Measurements from ENCODE around the gene BCL11B.

BCL11B gene

DNA sequence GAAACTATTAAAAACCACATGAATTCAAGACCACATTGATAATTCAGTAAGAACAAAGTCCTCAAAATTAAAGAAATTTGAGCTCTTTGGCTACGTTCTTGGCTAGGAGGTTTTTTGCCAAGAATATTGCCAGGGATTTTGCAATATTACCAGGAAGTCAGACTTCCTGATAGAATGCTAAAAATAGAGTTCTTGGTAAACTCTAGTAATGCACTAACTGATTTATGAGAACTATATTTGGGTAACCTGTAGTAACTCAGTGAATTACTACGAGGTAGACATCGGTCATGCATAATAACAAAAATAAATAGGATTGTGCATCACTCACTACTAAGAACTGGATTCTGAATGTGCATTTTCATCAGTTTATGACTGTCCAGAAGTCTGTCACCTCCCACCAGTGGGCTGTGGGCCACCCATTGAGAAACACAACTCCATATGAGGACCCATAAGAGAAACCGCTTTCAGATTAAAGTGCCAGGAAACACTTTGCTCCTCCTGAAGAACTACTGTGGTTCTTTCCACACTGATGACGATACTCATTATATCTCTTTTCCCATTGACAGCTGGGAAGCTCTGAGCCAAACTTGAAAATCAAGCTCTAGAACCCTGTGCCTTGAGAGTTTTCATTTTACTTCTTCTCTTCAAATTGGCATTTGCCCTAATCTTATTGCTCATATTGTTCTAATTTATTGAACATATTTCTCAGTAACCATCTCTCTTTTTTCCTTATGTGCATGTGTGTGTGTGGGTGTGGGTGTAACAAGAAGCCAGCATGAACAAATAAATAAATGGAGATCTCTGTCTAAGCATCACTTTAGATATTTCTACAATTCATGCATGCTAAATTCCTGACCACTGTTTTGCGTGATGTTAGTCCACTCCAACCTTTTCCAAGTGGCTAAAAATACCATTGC lies 116.6 kb downstream of the BCL11B start:
- no peak for DNase-seq

DNA sequence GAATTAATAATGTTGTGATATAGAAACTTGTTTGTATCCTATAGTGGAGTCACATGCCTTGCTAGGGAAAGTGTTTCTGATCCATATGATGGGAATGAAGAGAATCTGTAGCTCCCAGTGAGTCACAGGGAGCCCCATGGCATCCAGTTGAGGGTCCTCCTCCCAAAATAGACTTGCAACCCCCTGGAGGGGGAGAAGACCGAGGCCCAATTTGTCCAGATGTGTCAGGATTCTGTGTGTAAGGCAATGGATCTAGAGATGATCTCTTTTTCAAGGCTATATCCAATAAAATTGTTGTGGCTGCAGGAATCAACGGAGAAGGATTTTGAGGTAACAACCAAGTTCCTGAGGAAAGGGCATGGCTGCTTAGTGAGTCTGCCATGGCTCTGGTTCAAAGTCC lies 121.8 kb downstream of the BCL11B start:
- no peak for DNase-seq

DNA sequence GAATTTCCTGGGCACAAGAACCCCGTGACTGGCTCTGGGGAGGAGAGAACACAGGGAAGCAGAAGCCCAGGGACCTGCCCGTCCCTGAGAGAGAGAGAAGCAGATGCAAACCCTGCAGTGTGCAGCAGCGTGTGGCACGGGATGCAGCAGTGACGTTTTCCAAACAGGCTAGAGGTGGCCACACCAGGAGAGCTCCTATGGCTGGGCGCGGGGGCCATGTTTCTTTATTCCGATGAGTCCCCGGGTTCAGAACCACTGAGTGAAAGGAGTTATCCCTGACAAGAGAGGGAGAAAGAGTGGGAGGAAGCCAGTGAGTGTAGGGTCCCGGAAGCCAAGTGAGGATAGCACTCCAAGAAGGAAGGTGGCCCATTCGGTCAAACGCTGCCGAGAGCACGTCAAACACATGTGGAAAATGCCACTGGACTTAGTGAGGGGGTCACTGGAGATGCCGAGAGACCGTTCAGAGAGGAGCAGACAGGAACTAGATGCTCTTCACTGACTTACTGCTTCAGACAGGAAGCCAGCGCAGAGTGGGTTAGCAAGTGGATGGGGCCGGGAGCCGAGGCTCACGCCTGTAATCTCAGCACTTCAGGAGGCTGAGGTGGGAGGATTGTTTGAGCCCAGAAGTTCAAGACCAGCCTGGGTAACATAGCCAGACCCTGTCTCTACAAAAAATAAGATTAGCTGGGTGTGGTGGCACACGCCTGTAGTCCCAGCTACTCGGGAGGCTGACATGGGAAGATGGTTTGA lies 123.0 kb downstream of the BCL11B start:
- DNase-seq: no peak

DNA sequence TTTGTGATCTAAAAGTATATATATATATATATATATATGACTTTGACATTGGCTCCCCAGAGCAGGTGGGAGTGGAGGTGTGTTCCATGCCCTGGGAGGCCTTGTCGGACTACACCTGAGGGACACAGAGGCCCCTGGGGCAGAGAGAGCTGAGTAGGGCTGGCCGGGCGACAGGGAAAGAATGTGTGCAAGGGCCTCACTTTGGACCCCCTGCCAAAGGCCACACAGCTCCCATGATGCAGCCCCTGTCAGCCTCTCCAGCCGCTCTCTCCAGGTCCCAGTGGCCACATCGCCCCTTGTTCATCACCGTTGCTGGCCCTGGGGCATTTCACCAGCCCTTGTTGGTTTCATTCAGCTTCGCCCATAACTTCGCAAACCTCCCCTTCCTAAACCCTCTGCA lies 123.9 kb downstream of the BCL11B start:
- no peak for DNase-seq

DNA sequence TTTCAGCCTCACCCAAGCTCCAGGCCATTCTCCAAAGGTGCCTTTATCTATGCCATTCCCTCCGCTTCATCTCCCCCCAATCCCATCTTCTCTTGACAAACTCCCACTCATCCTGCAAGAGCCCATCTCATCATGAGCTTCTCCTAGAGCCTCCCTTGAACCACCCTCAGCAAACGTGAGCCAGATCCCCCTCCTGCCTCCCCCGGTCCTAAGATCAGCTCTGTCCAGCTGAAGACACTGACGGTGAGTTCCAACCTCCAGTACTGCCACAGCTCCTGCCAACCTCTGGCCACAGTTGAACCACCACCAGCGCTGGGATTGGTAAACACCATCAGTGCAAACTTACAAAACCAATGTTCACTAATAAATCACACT lies 124.6 kb downstream of the BCL11B start:
- DNase-seq: no peak

DNA sequence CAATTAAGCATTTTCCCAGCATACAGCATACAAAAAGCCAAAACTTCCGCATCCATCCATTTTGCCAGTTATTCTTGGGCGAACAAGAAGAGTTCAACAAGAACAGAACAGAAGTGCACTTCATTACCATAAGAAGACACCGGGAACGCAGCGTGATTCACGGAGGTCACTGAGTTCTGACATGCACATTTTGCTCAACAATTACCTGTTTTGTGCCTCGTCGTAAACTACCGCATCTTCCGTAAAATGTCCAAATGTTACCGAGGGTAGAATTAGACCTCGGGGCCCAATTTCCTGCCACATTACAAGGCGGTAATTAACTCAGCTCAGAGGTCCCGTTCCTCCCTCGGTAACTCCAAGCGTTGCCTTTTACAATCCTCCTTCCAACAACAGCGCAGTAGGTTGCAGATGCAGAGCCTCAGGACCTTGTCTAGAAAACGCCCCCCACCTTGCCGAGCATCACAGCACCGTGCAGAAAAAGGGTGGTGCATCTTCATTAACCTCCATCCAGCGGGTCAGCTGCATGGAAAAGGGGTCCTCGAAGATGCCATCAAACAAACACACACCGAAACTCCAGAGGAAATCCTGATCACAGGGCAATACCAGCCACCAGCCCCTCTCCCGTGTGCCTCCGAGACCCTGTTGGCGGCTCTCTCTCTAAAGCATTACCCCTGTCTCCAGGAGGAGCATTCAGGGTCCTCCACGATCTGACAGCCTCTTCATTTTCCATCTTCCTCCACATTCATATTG lies 125.2 kb downstream of the BCL11B start:
- no peak for DNase-seq

DNA sequence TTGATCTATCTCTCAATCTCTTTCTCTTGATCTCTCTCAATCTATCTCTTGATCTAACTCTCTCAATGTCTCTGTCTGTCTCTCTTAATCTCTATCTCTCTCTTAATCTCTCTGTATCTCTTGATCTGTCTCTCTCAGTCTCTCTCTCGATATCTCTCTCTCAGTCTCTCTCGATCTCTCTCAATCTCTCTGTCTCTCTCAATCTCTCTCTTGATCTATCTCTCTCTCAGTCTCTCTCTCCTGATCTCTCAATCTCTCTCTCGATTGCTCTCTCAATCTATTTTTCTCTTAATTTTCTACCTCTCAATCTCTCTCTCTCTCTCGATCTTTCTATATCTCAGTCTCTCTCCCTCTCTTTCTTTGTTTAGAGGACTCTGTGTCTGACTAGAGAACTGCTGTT lies 126.7 kb downstream of the BCL11B start:
- no peak for DNase-seq

DNA sequence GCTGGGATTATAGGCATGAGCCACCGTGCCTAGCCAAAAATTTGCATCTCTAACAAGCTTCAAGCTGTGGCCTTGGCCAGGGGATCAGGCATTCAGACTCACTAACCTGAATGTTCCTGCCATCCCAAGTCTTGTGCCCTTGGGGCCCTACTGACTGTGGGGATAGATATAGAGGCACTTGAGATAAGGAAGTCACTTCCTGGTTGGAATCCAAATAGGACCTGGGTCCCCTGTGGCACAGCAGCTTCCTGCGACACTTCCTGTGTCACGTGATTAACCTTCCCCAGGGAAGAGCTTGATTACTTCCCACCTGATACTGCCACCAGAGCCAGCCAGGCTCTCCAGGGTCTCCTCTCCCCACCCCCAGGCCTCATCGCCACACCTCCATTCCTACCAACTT lies 128.2 kb downstream of the BCL11B start:
- no peak for DNase-seq

DNA sequence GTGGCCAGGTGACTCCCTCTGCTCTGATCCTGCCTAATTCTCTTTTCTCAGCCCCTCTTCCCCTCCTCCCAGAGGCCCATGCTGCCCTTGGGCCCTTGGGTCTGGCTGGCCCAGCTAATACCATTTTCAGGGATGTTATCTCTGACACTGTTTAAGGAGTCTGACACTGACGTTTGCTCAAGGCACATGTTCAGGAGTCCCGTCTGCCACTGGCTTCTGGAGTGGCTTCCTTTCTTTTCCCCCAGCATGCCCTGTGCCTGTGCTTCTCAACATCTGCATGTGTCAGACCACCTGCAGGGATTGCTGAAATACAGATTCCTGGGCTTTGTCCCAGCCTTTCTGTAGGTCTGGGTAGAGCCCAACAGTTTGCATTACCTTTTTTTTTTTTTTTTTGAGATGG lies 128.9 kb downstream of the BCL11B start:
- DNase-seq: no peak

DNA sequence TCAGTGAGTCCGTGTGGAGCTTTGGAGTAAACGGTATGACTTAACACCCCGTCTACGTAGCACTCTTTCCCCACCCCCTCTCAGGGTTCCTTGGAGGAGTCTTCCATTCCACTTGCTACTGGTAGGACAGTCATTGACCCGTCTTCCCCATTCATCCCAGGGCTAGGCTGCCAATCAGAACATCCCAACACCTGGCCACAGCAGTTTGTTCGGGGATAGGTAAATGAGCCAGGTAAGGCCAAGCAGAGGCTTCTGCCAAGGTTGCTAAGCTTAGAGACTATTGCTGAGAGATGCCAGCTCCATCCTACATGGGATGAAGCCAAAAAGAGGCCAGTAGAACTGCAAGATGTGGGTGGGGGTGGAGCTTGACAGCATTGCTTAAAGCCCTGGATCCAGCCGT lies 130.8 kb downstream of the BCL11B start:
- no peak for DNase-seq

DNA sequence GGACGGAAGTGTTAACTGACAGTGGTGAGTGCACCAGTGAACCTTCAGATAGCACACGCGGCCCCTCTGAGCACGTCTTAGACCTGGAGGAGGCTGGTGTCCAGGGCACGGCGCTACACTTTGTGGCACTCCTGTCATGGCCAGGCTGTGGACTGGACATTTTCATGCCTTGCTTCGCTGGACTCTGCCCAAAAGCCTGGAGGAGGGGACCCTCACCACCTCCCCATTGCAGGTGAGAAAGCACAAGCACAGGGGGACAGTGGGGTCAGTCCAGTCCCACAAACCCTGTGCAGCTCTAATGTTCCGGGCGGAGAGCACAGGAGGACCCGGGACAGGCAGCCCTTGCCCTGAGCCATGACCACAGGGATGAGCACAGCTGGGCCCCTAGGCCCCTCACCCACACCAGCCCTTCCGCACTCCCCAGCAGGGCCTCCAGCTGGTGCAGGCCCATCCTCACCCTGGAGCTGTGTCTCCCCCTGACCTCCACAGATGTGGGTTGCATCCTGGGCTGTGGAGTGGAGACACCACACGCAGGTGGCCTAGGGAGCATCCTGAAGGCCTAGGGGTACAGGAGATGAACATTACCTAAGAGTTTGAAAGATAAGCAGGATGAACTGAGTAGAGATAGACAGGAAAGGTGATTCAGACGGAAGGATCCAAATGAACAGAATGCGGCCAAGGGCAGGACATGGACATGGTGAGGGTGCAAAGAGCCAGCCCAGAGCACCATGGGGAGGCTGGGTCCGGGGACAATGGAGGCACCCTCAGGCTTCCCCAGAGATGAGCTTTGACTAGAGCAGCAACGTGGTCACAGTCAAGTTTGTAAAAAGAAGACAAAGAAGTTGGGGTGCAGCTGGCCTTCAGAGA lies 132.8 kb downstream of the BCL11B start:
- DNase-seq: no peak

DNA sequence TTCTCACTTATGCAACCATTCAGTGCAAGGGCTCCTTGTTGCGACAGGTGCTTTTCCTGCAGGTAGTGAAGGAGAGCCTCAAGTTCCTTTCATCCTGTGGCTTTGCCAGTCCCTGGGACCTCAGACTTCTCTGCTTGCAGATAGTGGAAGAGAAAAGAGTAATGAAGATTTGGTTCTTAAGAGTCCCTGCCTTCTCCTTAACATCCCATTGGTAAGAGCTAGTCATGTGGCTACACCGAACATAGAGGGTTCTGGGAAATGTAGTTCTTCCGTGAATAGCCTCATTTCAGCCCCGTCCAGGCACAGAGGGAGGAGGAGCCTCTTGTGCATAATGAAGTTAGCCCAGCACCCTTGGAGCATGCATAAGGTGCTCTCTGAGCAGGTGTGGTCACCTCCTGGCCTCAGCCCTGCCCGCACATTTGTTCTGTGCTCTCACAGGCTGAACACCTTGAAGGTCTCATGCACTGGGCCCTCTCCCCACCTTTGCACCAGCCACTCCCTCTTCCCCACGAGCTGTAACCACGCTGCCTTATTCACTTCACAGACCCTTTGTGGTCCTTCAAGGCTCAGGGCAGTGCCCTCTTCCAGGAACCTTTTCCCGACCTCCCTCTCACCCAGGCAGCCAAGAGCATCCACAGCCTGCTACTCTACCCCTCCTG lies 134.0 kb downstream of the BCL11B start:
- DNase-seq: peak; percentile 19

DNA sequence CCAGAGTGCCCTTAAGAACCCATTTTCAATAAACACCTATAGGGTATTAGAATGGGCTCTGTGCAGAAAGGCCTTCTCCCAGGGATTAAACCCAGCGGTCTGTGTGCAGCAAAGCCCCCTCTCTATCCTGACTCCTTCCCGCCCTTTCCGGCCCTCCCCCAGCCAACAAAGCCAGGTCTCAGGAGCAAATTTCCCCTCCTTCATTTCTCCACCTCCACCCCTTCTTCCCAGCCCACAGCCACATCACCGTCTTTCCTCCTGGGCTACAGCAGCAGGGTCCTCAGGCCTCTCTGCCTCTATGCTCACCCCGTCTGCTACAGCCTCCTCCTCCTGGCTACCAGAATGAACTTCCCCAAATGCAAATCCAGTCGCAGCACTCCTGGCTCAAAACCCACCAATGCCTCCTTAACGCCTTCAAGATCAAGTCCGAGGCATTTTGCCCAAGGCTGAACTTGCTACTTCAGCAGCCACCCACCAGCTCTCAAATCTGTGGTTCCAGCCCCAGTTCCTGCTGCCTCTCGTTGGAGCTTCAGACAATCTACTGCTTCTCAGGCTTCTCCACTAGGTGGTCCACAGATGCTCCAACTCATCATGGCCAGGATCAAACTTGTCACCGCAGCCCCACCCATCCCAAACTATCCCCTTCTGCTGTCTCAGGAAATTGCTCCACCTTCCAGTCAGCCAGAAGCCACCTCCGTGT lies 134.8 kb downstream of the BCL11B start:
- no peak for DNase-seq

DNA sequence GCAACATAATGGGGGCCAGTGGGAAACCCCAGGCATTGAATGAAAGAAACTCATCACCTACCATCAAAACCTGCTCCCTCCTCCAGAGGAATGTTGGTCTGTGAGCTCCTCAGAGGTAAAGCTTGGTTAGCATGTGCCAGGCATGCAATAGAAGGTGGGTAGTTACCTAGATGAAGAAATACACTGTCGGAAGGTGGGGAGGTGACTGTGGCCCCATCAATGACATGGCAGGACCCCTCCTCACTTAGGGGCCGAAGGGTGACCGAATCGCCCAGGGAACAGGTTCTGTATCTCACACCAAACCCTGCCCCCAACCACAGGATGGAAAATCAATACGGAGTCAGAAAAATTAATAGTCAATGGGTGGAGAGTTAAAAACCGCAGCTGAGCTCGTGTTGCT lies 135.6 kb downstream of the BCL11B start:
- DNase-seq: no peak

DNA sequence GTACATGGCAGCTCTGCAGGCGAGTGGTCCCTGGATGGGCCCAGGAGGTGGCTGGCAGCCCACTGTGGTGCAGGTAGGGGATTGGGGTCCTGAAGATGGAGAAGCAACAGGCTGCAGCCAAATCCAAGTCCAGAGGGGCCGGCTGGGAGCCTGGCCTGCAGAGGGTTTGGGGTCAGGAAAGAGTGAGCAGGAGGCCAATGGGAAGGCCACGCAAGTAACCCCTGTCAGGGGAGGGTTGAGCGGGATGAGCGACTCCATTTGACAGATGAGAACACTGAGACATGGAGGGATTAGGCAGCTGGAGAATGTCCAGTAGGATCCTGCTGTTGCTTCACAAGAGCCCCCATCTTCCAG lies 136.0 kb downstream of the BCL11B start:
- no peak for DNase-seq

DNA sequence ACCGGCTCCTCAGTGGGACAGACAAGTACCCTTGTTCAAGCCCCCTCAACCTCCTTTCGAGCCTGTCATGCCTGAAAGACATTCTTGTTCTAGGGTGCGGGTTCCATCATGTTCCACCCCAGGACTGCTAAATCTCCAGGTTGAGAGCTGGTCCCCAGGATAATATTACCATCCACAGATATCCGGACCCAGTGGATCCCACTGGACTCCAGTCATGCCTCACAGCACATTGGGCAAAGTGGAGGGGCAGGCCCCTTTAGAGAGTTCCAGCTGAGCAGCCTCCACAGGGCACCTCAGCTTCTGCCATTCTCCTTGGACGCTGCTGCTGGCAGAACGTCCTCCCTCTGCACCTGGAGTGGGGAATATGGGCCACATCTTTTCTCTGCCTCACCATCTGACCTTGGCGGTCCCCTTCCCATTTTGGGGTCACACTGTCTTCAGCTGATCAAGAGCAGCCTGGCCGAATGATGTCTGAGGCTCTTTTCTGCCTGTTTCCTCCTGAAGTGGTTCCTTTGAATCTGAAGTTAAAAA lies 137.4 kb downstream of the BCL11B start:
- no peak for DNase-seq

DNA sequence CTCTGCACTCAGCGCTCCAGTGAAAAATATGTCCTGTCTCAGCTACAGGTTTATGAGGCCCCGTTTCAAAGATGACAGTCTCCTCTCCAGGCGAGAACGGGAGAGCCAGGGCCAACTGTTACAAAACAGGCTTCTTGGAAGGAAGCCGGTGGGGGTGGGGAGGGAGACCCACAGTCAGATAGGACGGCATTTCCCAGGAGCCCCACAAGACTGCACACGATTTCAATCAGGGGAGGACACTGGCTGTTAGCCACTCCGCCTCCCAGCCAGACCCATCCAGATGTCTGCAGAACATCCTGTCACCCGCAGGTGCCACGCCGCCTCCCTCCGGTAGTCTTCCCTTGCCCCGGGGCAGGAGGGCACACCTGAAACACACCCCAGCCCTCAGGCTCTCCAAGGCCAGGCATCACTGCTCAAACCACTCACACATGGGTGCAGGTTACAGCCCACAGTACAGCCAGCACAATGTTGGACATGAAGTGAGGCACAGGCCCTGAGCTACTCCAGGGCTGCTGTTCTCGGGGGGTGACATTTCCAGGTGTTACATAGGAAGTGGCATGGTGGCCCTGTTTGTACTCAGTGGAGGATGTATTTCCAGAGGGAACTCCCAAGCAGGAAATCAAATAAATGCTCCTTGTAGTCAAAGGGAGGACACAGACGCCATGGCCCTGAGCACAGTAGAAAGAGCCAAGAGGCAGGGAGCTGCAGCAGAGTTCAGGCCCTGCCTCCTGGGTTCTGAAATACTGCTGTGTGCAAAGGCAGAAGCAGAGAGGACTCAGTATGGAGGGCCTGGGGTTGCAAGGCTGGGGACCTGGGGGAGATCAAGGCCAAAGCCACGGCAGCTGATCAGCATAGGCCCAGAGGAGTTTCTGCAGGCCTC lies 138.1 kb downstream of the BCL11B start:
- no peak for DNase-seq

DNA sequence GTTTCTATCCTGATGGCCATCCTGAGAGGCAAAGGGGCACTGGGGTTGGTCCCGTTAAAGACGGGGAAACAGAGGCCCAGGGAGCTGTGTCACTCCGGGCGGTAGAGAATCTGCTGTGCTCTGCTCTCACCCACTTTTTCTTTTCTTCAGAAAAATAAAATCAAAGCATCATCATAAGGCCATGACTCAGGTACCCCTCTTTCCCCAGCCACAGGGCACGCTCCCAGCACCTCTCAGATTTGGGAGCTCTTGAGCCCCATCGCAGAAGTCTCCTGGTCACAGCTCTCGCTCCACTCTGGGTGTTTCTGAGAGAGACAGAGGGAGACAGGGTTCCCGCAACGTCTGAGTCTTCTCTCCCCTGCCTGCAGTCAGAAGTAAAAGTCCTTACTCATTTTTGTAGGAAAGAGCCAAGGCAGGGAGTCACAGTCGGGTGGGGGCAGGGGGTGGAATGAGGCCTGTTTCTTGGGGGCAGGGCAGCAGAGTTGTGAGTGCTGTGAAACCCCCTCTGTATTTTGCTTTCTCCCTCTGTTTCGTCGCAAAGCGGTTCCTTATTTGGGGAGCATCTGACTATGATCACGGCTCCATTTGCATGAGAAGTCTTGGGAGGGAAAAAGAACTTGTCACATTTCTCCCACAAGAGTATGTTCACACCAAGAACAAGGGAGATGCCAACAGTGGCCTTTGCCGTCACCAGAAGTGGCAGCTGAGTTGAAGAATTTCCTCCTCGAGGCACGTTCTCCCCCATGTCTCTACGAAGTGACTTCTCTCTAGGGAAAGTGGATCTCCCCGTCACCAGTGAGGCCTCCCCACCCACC lies 139.0 kb downstream of the BCL11B start:
- DNase-seq: no peak

DNA sequence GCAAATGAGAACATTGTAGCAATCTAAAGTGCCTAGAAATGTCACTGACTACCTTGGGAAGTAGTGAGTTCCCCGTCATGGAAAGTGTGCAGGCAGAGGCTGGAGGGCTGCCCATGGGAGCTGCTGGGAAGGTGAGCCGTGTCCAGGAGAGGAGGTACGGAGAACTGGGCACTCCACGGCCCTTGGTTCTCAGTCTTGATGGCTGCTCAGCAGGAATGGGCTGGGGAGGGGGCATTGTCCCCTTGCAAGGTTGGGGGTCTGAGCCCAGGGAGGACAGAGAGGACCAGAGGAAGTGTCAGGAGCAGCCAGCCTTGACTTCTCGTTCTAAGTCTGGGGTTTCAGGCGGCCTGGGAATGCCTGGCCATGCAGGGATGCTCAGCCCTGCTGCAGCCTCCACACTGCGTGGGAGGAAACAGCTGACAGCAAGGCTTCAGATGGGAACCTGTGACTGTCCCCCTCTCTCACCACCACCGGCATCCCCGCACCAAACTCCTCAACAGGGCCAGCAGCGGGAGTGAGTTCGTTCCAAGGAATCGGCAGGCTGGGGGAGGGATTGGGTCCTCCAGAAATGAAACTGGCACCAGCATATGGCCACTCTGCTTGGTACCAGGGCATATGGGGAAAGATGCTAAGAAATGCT lies 140.2 kb downstream of the BCL11B start:
- no peak for DNase-seq
